Astrocyte (in vitro differentiated cells and primary cell): ENCODE results near the gene CAVIN3. TPM values are rescaled to one million over a fixed set of nuclear protein-coding genes. Genes with fewer than 3 reads are reported as not detected.
A peak's percentile ranks its signal among the peaks of the same experiment; 100 is the strongest.

Experiments
- DNase-seq: peaks from one replicate; pipeline ENCODE4 v3.0.0-alpha.2; 2010; ENCODE audit warnings: low read depth
- FAIRE-seq: peaks from 2 replicates; lab custom pipeline; 2011; peaks lifted over from hg19 to GRCh38; lab: Jason Lieb, UNC
- H2AFZ ChIP-seq: 2 replicates; pipeline ENCODE4 v1.6.0; 2012; ENCODE audit warnings: low read depth, low read length, inconsistent platforms
- H3K27ac ChIP-seq: 2 replicates; pipeline ENCODE4 v1.5.1; 2011; ENCODE audit warnings: low read depth, low read length, inconsistent platforms
- H3K27me3 ChIP-seq: 2 replicates; pipeline ENCODE4 v1.6.0; 2011; ENCODE audit warnings: low read length, inconsistent platforms; ENCODE audit not compliant: insufficient read depth
- H3K36me3 ChIP-seq: 2 replicates; pipeline ENCODE4 v1.5.1; 2011; ENCODE audit warnings: low read length, inconsistent platforms; ENCODE audit not compliant: insufficient read depth
- H3K4me1 ChIP-seq: 2 replicates; pipeline ENCODE4 v1.5.1; 2011; ENCODE audit warnings: low read length, inconsistent platforms; ENCODE audit not compliant: insufficient read depth
- H3K4me2 ChIP-seq: 2 replicates; pipeline ENCODE4 v1.6.0; 2012; ENCODE audit warnings: low read length, inconsistent platforms
- H3K4me3 ChIP-seq: 2 replicates; pipeline ENCODE4 v1.5.1; 2011; ENCODE audit warnings: low read depth, mild to moderate bottlenecking, low read length, inconsistent platforms; ENCODE audit not compliant: insufficient read depth
- H3K79me2 ChIP-seq: 2 replicates; pipeline ENCODE4 v1.6.0; 2012; ENCODE audit warnings: mild to moderate bottlenecking, low read length, inconsistent platforms; ENCODE audit not compliant: insufficient read depth
- H3K9ac ChIP-seq: 2 replicates; pipeline ENCODE4 v1.6.0; 2012; ENCODE audit warnings: mild to moderate bottlenecking, low read length, inconsistent platforms
- H3K9me3 ChIP-seq: 2 replicates; pipeline ENCODE4 v1.5.1; 2012; ENCODE audit warnings: low read depth, mild to moderate bottlenecking, low read length, inconsistent platforms; ENCODE audit not compliant: insufficient read depth
- H4K20me1 ChIP-seq: 2 replicates; pipeline ENCODE4 v1.6.0; 2012; ENCODE audit warnings: low read length, inconsistent platforms; ENCODE audit not compliant: insufficient read depth
- H3K27ac Mint-ChIP-seq: one replicate; pipeline ENCODE4 v1.8.0; 2021; ENCODE audit warnings: mild to moderate bottlenecking, mixed read lengths; ENCODE audit not compliant: unreplicated experiment
- H3K27me3 Mint-ChIP-seq: one replicate; pipeline ENCODE4 v1.8.0; 2021; ENCODE audit warnings: low read depth, mixed read lengths; ENCODE audit not compliant: unreplicated experiment
- H3K36me3 Mint-ChIP-seq: one replicate; pipeline ENCODE4 v1.8.0; 2021; ENCODE audit warnings: low read depth, mixed read lengths; ENCODE audit not compliant: unreplicated experiment
- H3K4me1 Mint-ChIP-seq: one replicate; pipeline ENCODE4 v1.8.0; 2021; ENCODE audit warnings: low read depth, mixed read lengths; ENCODE audit not compliant: unreplicated experiment
- H3K4me3 Mint-ChIP-seq: one replicate; pipeline ENCODE4 v1.8.0; 2021; ENCODE audit warnings: mild to moderate bottlenecking, moderate library complexity, mixed read lengths; ENCODE audit not compliant: unreplicated experiment
- H3K9me3 Mint-ChIP-seq: one replicate; pipeline ENCODE4 v1.8.0; 2021; ENCODE audit warnings: mild to moderate bottlenecking, mixed read lengths; ENCODE audit not compliant: unreplicated experiment
- EZH2 ChIP-seq: IDR thresholded peaks from 2 replicates; pipeline ENCODE4 v1.6.1; 2012; ENCODE audit warnings: mild to moderate bottlenecking, low read length, inconsistent platforms; ENCODE audit not compliant: insufficient read depth
- total RNA-seq: library from RNA; stranded (reverse); gene quantifications from 2 replicates; pipeline ENCODE4 v1.2.1, GENCODE V29; 2021
- TF ChIP-seq, protein P1 (sequence below): IDR thresholded peaks from 2 replicates; pipeline ENCODE4 v1.5.1; 2011; ENCODE audit warnings: low read depth, mild to moderate bottlenecking, inconsistent platforms, low read length, moderate library complexity; ENCODE audit not compliant: insufficient read depth

CAVIN3 gene
- total RNA-seq, 1 donor from 2014 or later = 57.3 TPM

DNA sequence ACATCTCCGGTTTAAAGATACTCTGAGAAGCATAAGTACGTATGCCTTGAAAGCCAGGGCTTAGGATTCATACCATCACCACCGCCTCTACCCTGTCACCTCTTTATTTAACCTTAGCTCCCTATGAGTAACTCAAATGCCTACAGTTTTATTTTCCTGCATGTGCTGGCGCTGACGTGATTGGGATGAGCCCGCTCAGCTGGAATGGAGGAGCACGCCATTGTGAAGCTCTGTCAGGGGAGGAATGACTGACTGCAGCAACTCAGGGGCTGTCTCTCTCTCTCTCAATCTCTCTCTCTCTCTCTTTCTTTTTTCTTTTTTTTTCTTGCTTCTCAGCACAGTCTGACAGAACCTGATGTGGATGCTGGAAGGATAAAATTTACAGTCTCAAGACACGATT is 12.4 kb downstream of the CAVIN3 start:
- Mint-ChIP-seq H3K27ac (peak overlapping the region; percentile 68), H3K9me3 (no peaks in the 10 kb centered on the region), H3K36me3 (no peaks in the 10 kb centered on the region), H3K4me1 (peaks cover 8% of the 10 kb centered on the region), H3K27me3 (peaks cover 9% of the 10 kb centered on the region), H3K4me3 (no peak overlapping the region)
- peak; percentile 21 for DNase-seq
- no peak overlapping the region for H3K9ac ChIP-seq
- TF ChIP-seq EZH2 = no peak
- TF ChIP-seq, protein P1, sequence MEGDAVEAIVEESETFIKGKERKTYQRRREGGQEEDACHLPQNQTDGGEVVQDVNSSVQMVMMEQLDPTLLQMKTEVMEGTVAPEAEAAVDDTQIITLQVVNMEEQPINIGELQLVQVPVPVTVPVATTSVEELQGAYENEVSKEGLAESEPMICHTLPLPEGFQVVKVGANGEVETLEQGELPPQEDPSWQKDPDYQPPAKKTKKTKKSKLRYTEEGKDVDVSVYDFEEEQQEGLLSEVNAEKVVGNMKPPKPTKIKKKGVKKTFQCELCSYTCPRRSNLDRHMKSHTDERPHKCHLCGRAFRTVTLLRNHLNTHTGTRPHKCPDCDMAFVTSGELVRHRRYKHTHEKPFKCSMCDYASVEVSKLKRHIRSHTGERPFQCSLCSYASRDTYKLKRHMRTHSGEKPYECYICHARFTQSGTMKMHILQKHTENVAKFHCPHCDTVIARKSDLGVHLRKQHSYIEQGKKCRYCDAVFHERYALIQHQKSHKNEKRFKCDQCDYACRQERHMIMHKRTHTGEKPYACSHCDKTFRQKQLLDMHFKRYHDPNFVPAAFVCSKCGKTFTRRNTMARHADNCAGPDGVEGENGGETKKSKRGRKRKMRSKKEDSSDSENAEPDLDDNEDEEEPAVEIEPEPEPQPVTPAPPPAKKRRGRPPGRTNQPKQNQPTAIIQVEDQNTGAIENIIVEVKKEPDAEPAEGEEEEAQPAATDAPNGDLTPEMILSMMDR = no peak
- no peaks in the 10 kb centered on the region for H4K20me1 ChIP-seq
- H3K4me2 ChIP-seq = peak overlapping the region; percentile 51
- no peak overlapping the region for H3K4me3 ChIP-seq
- H2AFZ ChIP-seq = peak overlapping the region; percentile 31
- FAIRE-seq = no peak
- no peaks in the 10 kb centered on the region for H3K27me3 ChIP-seq
- H3K36me3 ChIP-seq = no peaks in the 10 kb centered on the region
- H3K9me3 ChIP-seq = no peaks in the 10 kb centered on the region
- H3K4me1 ChIP-seq = no peaks in the 10 kb centered on the region
- H3K79me2 ChIP-seq = no peaks in the 10 kb centered on the region
- H3K27ac ChIP-seq = no peak overlapping the region

DNA sequence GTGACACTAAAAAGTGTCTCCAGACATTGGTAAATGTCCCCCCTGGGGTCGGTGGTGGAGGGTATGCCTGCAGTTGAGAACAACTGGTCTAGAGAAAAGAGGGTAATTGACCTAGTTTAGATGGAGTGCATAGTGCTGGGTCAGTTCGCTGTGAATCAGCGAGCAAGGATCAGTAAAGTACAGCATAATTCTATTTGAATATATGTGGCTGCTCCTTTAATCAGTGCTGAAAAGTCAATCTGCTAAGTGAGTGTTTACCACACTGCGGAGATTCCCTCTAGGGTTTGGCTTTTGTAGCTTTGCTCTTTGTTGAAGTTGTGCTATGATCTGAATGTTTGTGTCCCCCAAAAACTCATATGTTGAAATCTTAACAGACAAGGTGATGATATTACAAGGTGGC is 15.0 kb downstream of the CAVIN3 start:
- H3K9me3 ChIP-seq = no peaks in the 10 kb centered on the region
- H3K36me3 ChIP-seq = no peaks in the 10 kb centered on the region
- H3K4me1 ChIP-seq = no peaks in the 10 kb centered on the region
- H3K9ac ChIP-seq = no peak overlapping the region
- Mint-ChIP-seq H3K4me3 (no peak overlapping the region), H3K4me1 (peaks cover 10% of the 10 kb centered on the region), H3K36me3 (no peaks in the 10 kb centered on the region), H3K27me3 (peaks cover 9% of the 10 kb centered on the region), H3K9me3 (no peaks in the 10 kb centered on the region), H3K27ac (no peak overlapping the region)
- H3K4me2 ChIP-seq = no peak overlapping the region
- H3K27ac ChIP-seq = no peak overlapping the region
- H4K20me1 ChIP-seq = no peaks in the 10 kb centered on the region
- DNase-seq = no peak
- TF ChIP-seq EZH2 = no peak
- no peaks in the 10 kb centered on the region for H3K79me2 ChIP-seq
- H3K27me3 ChIP-seq = no peaks in the 10 kb centered on the region
- no peak for FAIRE-seq
- H3K4me3 ChIP-seq = no peak overlapping the region
- H2AFZ ChIP-seq = no peak overlapping the region

DNA sequence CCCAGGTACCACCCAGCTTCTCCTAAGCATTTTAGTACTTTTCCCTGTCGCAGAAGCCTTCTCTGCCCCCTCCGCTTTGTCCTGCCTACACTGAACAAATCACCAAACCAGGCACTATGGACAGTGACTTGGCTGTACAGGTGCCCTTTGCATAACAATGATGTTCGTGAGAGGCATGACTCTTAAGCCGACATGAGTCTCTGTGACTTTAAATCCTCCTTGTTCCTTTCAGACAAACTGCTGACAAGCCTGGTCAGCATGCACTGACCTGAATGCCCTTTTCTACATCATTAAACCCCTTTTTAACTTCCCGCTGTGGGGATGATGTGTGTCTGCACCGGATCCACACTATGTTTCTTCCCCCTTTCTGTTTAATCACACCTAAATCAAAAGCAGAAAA is 16.6 kb downstream of the CAVIN3 start:
- Histone ChIP-seq H3K4me2 (no peak overlapping the region), H2AFZ (no peak overlapping the region), H3K9me3 (no peaks in the 10 kb centered on the region), H4K20me1 (no peaks in the 10 kb centered on the region), H3K36me3 (no peaks in the 10 kb centered on the region), H3K9ac (no peak overlapping the region), H3K79me2 (no peaks in the 10 kb centered on the region), H3K27me3 (no peaks in the 10 kb centered on the region), H3K4me1 (no peaks in the 10 kb centered on the region), H3K4me3 (no peak overlapping the region), H3K27ac (no peak overlapping the region)
- Mint-ChIP-seq H3K9me3 (no peaks in the 10 kb centered on the region), H3K4me3 (no peak overlapping the region), H3K36me3 (no peaks in the 10 kb centered on the region), H3K27ac (no peak overlapping the region), H3K4me1 (peaks cover 12% of the 10 kb centered on the region), H3K27me3 (peaks cover 9% of the 10 kb centered on the region)
- FAIRE-seq (no peak), DNase-seq (no peak)
- TF ChIP-seq EZH2 = no peak
- TF ChIP-seq, protein P1 = no peak
